HG03103 (cell line): ENCODE results near the gene CRYBG1.

Experiments
- ATAC-seq: cut with Tn5 transposase; IDR thresholded peaks from one replicate; pipeline ENCODE4 v1.9.1; 2021; ENCODE audit warnings: low read depth; ENCODE audit not compliant: unreplicated experiment

The CRYBG1 gene

DNA sequence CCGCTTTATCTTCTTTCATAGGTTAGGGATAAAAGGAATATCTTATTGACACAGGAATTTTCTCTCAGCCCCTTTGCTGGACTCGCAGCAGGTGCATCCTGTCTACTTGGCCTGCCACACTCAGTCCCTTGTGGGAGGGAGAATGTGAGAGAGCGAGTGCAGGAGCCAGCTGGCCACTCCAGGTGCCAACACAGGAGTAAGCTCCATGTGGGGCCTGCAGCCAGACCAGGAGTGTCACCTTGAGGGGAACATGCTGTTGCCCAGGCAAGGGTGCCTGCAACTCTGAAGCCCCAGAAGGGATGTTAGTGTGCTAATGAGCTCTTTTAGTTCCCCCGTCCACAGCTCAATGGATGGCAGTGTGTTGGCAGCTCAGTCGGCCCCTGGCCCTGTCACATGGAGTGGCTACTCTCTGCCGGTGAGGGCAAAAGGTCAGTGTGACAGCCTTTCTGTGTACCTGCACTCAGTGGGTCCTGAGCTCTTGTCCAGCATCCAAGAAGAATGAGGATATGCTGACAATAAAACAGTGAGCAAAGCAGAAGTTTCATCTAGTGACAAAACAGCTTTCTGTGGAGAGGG is 57.1 kb downstream of the CRYBG1 start:
- no peak for ATAC-seq

DNA sequence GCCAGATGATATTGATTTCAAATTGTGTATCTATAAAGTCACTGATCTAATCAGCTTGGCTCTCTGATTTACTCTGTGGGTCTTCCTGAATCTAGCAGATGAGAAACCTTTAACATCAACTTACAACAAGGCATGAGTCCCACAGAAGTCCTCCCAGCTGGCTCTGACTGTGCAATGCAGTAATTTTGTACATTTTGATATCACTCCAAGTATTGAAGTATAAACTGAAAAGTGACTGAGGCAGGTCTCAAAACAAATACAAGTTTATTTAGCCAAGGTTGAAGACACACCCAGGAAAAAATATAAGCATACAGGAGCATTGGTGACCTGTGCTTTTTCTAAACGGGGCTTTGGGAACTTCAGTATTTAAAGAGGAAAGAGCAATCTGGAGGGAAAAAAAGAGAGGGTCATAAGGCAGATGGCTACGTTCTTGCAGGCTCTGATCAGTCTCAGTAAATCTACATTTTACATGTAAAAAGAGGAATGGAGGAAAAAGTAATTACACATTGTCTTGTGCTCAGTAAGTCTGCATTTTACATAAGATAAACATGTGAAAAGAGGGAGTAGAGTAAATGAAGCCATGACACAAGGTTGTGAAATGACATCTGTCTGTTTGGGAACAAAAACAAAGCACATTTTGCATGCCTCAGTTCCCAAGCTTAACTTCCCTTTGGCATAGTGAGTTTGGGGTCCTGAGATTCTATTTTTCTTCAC is 59.5 kb downstream of the CRYBG1 start:
- no peak for ATAC-seq

GRCh38 chr6:106421496-106421895 is 61.0 kb downstream of the CRYBG1 start:
- ATAC-seq: no peak

- ATAC-seq: no peak
Observed at GRCh38 chr6:106422534-106422933, 62.0 kb downstream of the CRYBG1 start.

DNA sequence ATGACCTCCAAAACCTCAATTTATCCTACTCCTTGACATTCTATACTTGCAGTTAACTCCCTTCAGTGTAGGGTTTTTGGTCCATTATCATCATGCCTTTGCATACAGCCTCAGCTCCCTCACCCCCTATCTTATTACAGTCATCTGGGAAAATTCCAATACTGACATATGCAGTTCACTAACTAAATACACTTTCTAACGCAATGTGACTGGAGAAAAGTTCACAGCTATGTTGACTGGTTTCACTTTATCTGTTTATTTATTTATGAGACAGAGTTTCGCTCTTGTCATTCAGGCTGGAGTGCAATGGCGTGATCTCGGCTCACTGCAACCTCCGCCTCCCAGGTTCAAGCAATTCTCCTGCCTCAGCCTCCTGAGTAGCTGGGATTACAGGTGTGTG is 64.9 kb downstream of the CRYBG1 start:
- ATAC-seq: no peak

GRCh38 chr6:106426250-106426970 is 65.9 kb downstream of the CRYBG1 start:
- ATAC-seq: no peak

GRCh38 chr6:106430466-106430865 is 69.9 kb downstream of the CRYBG1 start:
- ATAC-seq: no peak

- no peak for ATAC-seq
Observed at GRCh38 chr6:106431405-106431804, 70.9 kb downstream of the CRYBG1 start.

GRCh38 chr6:106431972-106432371 is 71.5 kb downstream of the CRYBG1 start:
- ATAC-seq: no peak

DNA sequence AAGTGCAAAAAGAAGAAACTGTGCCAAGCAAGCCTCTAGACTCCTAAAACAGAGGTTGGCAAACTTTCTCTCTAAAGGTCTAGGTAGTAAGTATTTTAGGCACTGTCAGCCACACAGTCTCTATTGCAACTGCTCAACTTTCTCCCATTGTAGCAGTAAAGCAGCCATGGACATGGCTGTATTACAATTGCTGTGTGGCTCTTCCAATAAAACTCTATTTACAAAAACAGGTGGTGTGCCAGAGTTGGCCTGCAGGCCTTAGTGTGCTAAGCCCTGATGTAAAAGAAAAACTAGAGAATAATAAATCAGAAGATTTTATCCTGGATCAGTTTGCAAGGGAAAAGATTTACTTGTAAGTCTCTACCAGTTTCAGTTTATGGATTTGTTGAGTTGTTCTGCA is 74.0 kb downstream of the CRYBG1 start:
- no peak for ATAC-seq

DNA sequence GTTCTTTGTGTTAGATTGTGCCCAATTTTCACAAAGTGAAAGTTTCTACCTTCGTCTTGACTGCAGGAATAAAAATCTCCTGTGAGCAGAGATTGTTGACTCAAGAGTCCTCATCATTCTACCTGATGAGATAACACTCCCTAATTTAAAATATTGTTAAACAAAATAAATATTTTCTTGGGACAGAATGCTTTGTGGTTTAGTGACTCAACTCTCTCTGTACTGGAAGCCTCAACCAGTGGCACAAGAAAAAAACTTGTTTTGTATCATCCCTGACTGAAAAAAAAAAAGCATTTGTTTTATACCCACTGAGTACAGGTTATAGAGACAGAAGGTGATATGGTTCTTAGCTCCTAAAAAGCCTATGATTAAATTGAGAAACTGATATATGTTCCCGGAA is 78.9 kb downstream of the CRYBG1 start:
- ATAC-seq: no peak

- no peak for ATAC-seq
Observed at GRCh38 chr6:106440546-106440945, 80.0 kb downstream of the CRYBG1 start.

- ATAC-seq: no peak
Observed at GRCh38 chr6:106442395-106442794, 81.9 kb downstream of the CRYBG1 start.

- ATAC-seq: no peak
Observed at GRCh38 chr6:106444777-106445507, 84.4 kb downstream of the CRYBG1 start.

DNA sequence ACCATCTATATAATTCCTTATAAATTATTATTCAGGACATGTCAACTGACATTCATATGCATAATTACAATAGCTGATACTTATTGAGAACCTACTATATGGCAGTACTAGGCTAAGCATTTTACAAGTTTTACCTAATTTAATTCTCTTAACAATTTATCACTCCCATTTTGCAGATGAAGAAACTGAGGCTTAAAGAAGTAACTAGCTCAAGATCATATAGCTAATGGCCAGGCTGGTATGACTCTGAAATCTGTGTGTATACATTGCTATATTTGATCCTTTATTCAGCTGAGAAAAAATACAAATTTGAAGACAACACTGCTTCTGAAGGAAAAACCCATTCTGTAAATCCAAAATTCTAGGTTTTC is 85.0 kb downstream of the CRYBG1 start:
- ATAC-seq: no peak

DNA sequence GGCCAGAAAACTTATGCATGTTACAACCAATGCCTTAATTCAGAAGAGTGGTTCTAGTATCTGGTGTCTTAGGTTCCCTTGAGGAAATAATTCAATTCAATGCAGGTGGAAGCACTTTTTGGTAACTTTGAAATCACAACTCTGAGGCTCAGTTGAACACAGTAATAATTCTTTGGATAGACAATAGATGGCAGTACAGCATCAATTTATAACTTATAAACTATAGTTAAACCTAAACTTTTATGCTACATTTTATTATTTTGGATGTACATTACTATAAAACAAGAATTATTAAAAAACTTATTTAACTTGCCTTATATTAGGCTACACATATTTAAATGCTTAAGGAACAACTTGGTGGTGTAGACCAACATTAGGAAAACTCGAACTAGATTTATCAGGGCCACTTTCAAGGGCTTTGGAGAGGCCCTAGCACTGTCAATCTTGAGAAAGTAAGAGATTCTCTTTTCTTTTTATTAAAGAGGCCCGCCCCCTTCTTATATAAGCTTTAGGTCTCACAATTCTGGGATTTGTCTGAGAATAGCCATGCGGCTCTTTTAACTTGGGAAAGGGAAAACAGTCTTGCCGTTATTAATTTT is 85.9 kb downstream of the CRYBG1 start:
- ATAC-seq: no peak

- no peak for ATAC-seq
Observed at GRCh38 chr6:106446983-106447382, 86.5 kb downstream of the CRYBG1 start.

GRCh38 chr6:106448000-106448426 is 87.5 kb downstream of the CRYBG1 start:
- ATAC-seq: no peak

DNA sequence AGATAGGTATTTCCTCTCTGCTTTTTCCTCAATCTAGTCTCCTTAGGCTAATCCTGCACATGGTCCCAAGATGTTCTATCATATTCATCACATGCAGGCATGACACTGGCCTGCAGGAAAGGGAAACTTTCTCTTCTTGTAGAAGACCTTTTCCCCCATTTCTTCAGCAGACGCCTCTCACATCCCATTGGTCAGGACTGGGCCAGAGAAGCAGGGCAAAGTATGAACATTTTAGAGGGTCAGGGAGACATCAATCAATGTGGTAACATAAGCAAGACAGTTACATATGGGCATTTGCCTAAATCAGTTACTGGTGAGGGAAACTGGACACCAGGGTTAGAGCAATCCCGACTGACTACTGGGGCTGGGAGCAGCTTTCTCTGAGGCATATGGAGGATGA is 90.1 kb downstream of the CRYBG1 start:
- no peak for ATAC-seq

DNA sequence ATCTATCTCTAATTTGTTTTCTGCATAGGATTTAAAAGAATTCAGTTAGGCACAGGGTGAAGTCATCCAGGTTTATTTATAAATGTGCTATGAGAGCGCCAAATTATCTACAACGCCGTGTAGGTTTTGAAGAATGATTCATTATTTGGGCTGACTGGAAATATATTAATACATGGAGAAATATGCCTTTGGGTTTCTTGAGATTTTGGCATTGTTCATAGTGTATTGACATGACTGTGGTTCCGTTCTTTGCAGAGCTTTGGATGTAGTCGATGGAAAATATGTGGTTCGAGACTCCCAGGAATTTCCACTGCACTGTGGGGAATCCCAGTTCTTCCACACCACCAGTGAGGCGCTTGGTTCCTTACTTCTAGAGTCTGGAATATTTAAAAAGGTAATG is 90.9 kb downstream of the CRYBG1 start:
- no peak for ATAC-seq

- ATAC-seq: no peak
Observed at GRCh38 chr6:106452628-106453027, 92.1 kb downstream of the CRYBG1 start.
